Spleen (tissue), 11 donors: ENCODE measurements around the gene COL6A3. TPM values are rescaled to one million over a fixed set of nuclear protein-coding genes. Genes with fewer than 3 reads are reported as not detected.

Experiments used
- DNase-seq: peaks from one replicate; pipeline ENCODE4 v3.0.0-alpha.2; 2020
- H3K27ac ChIP-seq, 8 donors: fragments of 200-600 bp; sonication (generic) in 7 of 8; 1 replicate in 4 of 8; 2 replicates in 4 of 8; pipeline versions ENCODE4 v1.5.0 to v1.8.0; 2016 to 2021; ENCODE audit warnings: inconsistent platforms in 4 of 8, mild to moderate bottlenecking in 4 of 8, moderate library complexity in 1 of 8
- H3K27me3 ChIP-seq, 7 donors: fragments of 200-600 bp; sonication (generic) in 6 of 7; replicated peaks in 1 of 7; 1 replicate in 4 of 7; 2 replicates in 3 of 7; pipeline versions ENCODE4 v1.5.0 to v1.8.0; 2016 to 2021; ENCODE audit warnings: inconsistent platforms in 3 of 7, mild to moderate bottlenecking in 1 of 7
- H3K36me3 ChIP-seq, 6 donors: fragments of 200-600 bp; sonication (generic) in 5 of 6; 1 replicate in 4 of 6; 2 replicates in 2 of 6; pipeline versions ENCODE4 v1.5.0 to v1.8.0; 2016 to 2021; ENCODE audit warnings: inconsistent platforms in 2 of 6
- H3K4me1 ChIP-seq, 6 donors: fragments of 200-600 bp; sonication (generic) in 5 of 6; 1 replicate in 3 of 6; 2 replicates in 3 of 6; pipeline versions ENCODE4 v1.5.0 to v1.8.0; 2016 to 2021; ENCODE audit warnings: inconsistent platforms in 3 of 6
- H3K4me3 ChIP-seq, 8 donors: fragments of 200-600 bp; sonication (generic) in 7 of 8; 1 replicate in 4 of 8; 2 replicates in 4 of 8; pipeline versions ENCODE4 v1.5.0 to v1.8.0; 2016 to 2021; ENCODE audit warnings: inconsistent platforms in 4 of 8, mild to moderate bottlenecking in 4 of 8, moderate library complexity in 2 of 8
- H3K9me3 ChIP-seq, 8 donors: fragments of 200-600 bp; sonication (generic) in 7 of 8; 1 replicate in 4 of 8; 2 replicates in 4 of 8; pipeline versions ENCODE4 v1.5.0 to v1.8.0; 2016 to 2021; ENCODE audit warnings: inconsistent platforms in 4 of 8
- POLR2A ChIP-seq, 3 donors: fragments of 450-650 bp; IDR thresholded peaks; one replicate each; pipeline ENCODE4 v1.5.1; 2017; ENCODE audit warnings: antibody characterized with exemption in 3 of 3, mild to moderate bottlenecking in 1 of 3
- POLR2AphosphoS5 ChIP-seq, 3 donors: sonication (generic); formaldehyde crosslinking; IDR thresholded peaks; one replicate each; pipeline ENCODE4 v1.5.1; 2017; ENCODE audit warnings: antibody characterized with exemption in 3 of 3
- WGBS, 5 donors: extraction: QIAGEN DNeasy Blood & Tissue Kit in 3 of 5; methylation state at CpG; one replicate each; pipeline versions ENCODE4 v1.1.5 to v1.1.7; 2013 to 2018; 5-methylcytosine and 5-hydroxymethylcytosine counted together
- intact Hi-C: fragments of 100-400 bp; cut with DNase I; formaldehyde crosslinking; loops from one replicate; pipeline ENCODE4 v1.15.0; 2023; ENCODE audit warnings: low total_unique reads
- polyA plus RNA-seq, 3 donors: library from polyadenylated mRNA; stranded (reverse); fragments of 200-250 nt; gene quantifications; one replicate each; pipeline ENCODE4 v1.2.1, GENCODE V29; 2013
- total RNA-seq, 7 donors: library from RNA; depleted of rRNA in 3 of 7; stranded (reverse); fragments of >200 nt in 3 of 7; fragmentation: NEBNext Ultra II Directional in 4 of 7; extraction: Animal tissue kit (Norgen Biotek cat#: 25700) in 4 of 7; gene quantifications; one replicate each; pipeline versions ENCODE4 v1.1.0 to v1.2.1, GENCODE V29; 2016 to 2021
- TF ChIP-seq, protein P1 (sequence below), 11 experiments: fragments of 200-600 bp in 7 of 11; fragments of 450-650 bp in 4 of 11; sonication (generic) in 4 of 11; IDR thresholded peaks in 8 of 11; conservative IDR thresholded peaks in 3 of 11; 1 replicate in 7 of 11; 2 replicates in 4 of 11; pipeline versions ENCODE4 v1.4.0 to v1.8.0; 2016 to 2021; ENCODE audit warnings: antibody characterized with exemption in 11 of 11, inconsistent platforms in 4 of 11, mild to moderate bottlenecking in 1 of 11
- donor health status: healthy with polysubstance abuse.
- donor health status: DM: no; HTN: no; CAD: no; lungs with moderate emphysema.
- donor health status: DM: no; HTN: no; CAD: no.
- donor health status: Bipolar disorder and iron deficiency.
- donor health status: healthy.
- donor health status: DM: no; HTN: no; CAD: no.
- donor health status: DM: yes; HTN: yes; CAD: no.

COL6A3 gene
- total and polyA plus RNA-seq, 10 donors: 8.3 to 146 (median 65.4) TPM

DNA sequence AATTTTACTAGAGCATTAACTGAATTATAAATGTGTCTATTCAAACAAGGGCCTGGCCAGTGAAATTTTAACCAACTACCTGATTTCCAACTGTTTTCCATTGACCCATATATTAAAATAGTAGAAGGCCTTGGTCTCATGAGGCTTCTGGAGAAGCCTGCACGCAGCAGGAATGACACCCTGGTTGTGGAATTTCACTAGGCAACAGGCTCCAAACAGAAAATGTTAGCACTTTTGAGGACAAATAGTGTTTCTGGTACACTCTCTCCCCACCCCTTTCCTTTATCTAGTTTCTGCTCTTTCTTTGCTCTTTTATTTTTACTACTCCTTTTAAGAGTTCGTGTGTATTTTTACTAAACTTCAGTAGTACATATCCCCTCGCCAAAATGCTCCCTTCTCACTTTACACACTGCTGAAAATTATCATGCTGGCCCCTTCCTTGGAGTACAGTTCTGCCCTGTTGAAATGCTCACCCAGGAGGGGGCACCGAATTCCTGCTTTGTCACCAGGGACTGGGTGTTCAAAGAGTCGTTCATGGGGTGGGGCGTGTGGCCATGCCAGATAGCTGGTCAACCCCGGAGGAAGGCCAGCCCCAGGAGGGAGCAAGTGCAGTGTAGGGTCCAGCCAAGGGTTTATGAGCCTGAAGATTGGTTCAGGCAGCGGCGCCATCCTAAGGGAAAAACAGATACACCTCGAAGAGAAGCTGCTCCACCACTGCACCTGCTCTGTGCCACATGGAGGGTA, 22.1 kb upstream of the COL6A3 start:
- Histone ChIP-seq H3K4me3 (no peak overlapping the region), H3K4me1 (peaks cover 5 to 61% (median 35%) of the 10 kb centered on the region in 6 donors), H3K36me3 (no peaks in the 10 kb centered on the region), H3K27ac (peak overlapping the region in 5 of 8 donors; percentile 44 to 77 (median 58)), H3K27me3 (peaks cover 0 to 53% (median 11%) of the 10 kb centered on the region in 7 donors), H3K9me3 (peaks cover 0 to 10% (median 0%) of the 10 kb centered on the region in 8 donors)
- TF ChIP-seq, protein P1, sequence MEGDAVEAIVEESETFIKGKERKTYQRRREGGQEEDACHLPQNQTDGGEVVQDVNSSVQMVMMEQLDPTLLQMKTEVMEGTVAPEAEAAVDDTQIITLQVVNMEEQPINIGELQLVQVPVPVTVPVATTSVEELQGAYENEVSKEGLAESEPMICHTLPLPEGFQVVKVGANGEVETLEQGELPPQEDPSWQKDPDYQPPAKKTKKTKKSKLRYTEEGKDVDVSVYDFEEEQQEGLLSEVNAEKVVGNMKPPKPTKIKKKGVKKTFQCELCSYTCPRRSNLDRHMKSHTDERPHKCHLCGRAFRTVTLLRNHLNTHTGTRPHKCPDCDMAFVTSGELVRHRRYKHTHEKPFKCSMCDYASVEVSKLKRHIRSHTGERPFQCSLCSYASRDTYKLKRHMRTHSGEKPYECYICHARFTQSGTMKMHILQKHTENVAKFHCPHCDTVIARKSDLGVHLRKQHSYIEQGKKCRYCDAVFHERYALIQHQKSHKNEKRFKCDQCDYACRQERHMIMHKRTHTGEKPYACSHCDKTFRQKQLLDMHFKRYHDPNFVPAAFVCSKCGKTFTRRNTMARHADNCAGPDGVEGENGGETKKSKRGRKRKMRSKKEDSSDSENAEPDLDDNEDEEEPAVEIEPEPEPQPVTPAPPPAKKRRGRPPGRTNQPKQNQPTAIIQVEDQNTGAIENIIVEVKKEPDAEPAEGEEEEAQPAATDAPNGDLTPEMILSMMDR (IDR thresholded peaks at IDR 0.05 in 8 of 11, conservative IDR thresholded peaks at IDR 0.05 in 3 of 11): no peak
- TF ChIP-seq POLR2AphosphoS5 (IDR thresholded peaks at IDR 0.05) (no peak), POLR2A (IDR thresholded peaks at IDR 0.05) (no peak)
- no peak for DNase-seq
- intact Hi-C loops: no loop called here
- 83 to 85% (median 85%) methylated on average over 10 of the region's 10 CpGs for WGBS, 5 donors

DNA sequence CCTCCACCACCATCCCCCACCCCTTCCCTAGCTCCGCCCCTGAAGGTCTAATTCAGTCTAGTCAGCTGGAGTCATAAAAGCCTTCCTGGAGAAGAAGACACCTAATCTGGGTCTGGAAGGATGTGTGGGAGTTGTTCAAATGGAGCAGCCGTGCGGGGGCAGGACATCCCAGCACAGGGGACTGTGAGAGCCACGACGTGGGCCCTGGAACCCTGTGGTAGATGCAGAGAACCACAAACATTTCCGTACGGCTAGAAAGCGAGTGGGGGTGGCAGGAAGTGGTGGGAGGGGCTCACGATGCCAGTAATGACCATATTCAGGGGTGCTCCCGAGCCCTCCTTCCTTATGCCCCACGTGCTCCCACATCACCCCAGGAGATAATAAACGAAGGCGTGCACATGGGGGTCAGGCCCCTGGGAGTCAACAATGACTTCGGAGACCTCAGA, 20.9 kb upstream of the COL6A3 start:
- TF ChIP-seq, protein P1 (IDR thresholded peaks at IDR 0.05 in 8 of 11, conservative IDR thresholded peaks at IDR 0.05 in 3 of 11): no peak
- TF ChIP-seq POLR2A (IDR thresholded peaks at IDR 0.05): no peak
- TF ChIP-seq POLR2AphosphoS5 (IDR thresholded peaks at IDR 0.05): peak in 2 of 3 donors; percentile 40 to 71
- H3K4me1 ChIP-seq: peaks cover 5 to 58% (median 34%) of the 10 kb centered on the region in 6 donors
- peaks cover 0 to 54% (median 11%) of the 10 kb centered on the region in 7 donors for H3K27me3 ChIP-seq

DNA sequence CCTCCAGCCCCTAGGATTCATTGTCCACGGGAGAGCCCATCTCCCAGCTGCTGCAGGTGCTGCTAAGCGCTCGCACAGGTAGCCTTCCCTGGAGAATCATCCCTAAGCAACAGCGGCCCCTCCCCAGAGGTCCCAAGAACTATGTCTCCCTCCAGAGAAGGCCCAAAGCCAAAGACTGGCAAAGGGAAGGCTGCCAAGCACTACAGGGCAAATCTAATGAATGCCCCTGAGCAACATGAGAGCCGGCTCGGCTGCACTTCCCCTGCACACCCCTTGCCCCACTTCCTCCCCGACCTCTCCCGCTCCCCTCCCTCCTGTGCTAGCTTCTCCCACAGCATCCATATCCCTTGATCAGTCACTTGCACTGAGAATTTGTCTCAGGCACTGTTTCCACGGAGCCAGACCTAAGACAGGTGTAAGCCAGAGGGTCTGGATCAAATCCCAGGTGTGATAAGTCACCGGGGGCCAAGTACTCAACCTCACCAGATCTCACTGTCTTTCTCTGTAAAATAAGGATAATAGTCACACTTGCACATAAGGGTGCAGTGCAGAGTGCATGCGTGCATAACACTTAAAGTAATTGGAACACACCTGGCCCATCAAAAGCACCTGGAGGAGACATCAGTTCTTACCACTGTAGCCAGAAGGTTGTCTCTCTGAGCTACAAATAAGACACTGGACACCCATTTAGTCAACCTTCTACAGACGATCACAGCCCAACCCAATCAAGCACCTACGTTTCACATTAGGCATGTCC, 20.1 kb upstream of the COL6A3 start:
- intact Hi-C loops: no loop called here
- TF ChIP-seq POLR2AphosphoS5 (IDR thresholded peaks at IDR 0.05) (no peak), POLR2A (IDR thresholded peaks at IDR 0.05) (no peak)
- TF ChIP-seq, protein P1 (IDR thresholded peaks at IDR 0.05 in 8 of 11, conservative IDR thresholded peaks at IDR 0.05 in 3 of 11): no peak
- Histone ChIP-seq H3K4me3 (peak overlapping the region in 1 of 8 donors; percentile 43), H3K36me3 (no peaks in the 10 kb centered on the region), H3K9me3 (peaks cover 0 to 3% (median 0%) of the 10 kb centered on the region in 8 donors), H3K4me1 (peaks cover 5 to 59% (median 34%) of the 10 kb centered on the region in 6 donors), H3K27ac (peak overlapping the region in 4 of 8 donors; percentile 48 to 77 (median 60)), H3K27me3 (peaks cover 0 to 59% (median 11%) of the 10 kb centered on the region in 7 donors)
- no peak for DNase-seq
- WGBS, 5 donors: 48 to 64% (median 52%) methylated on average over 13 of the region's 13 CpGs

More for the DNA sequence above, 20.9 kb upstream of the COL6A3 start:
- H3K9me3 ChIP-seq: peaks cover 0 to 10% (median 0%) of the 10 kb centered on the region in 8 donors
- DNase-seq: peak; percentile 88
- H3K27ac ChIP-seq: peak overlapping the region in 6 of 8 donors; percentile 36 to 77 (median 53)
- H3K36me3 ChIP-seq: no peaks in the 10 kb centered on the region
- H3K4me3 ChIP-seq: peak overlapping the region in 1 of 8 donors; percentile 43
- intact Hi-C loops: no loop called here
- WGBS, 5 donors: 4 to 16% (median 9%) methylated on average over 14 of the region's 14 CpGs
